ENCODE data around the gene TMEM129.

Gene TMEM129

GRCh38 chr4:1722551-1723118 is 1.5 kb upstream of the TMEM129 start:
- DNase-seq (ENCODE audit: low read depth), result no peak
- no peak for TF ChIP-seq CTCF (conservative IDR thresholded peaks at IDR 0.05; ENCODE audit: low read depth, low read length)
- no peak overlapping the region for H3K4me3 ChIP-seq (ENCODE audit: low read depth, low read length)

- peak overlapping the region; percentile 60 for H3K4me3 ChIP-seq (ENCODE audit: low read depth, low read length)
- DNase-seq (ENCODE audit: low read depth), result no peak
- TF ChIP-seq CTCF (conservative IDR thresholded peaks at IDR 0.05; ENCODE audit: low read depth, low read length), result no peak
Observed at GRCh38 chr4:1721666-1722550, 785 bp upstream of the TMEM129 start.

- no peak for TF ChIP-seq CTCF (conservative IDR thresholded peaks at IDR 0.05; ENCODE audit: low read depth, low read length)
- H3K4me3 ChIP-seq (ENCODE audit: low read depth, low read length), result peak overlapping the region; percentile 68
- peak; percentile 57 for DNase-seq (ENCODE audit: low read depth)
Observed at GRCh38 chr4:1720163-1720983, 750 bp downstream of the TMEM129 start.

- H3K4me3 ChIP-seq (ENCODE audit: low read depth, low read length), result no peak overlapping the region
- TF ChIP-seq CTCF (conservative IDR thresholded peaks at IDR 0.05; ENCODE audit: low read depth, low read length), result no peak
- no peak for DNase-seq (ENCODE audit: low read depth)
Observed at GRCh38 chr4:1718095-1718850, 2.9 kb downstream of the TMEM129 start.

- no peak overlapping the region for H3K4me3 ChIP-seq (ENCODE audit: low read depth, low read length)
Observed at GRCh38 chr4:1717129-1718094, 3.7 kb downstream of the TMEM129 start.

More at GRCh38 chr4:1717129-1718094, 3.7 kb downstream of the TMEM129 start:
- no peak for DNase-seq (ENCODE audit: low read depth)
- no peak for TF ChIP-seq CTCF (conservative IDR thresholded peaks at IDR 0.05; ENCODE audit: low read depth, low read length)

Measured in choroid plexus epithelial cell (primary cell).